Thyroid gland (tissue), 4 donors: ENCODE results near the gene LRIG1. TPM values are rescaled to one million over a fixed set of nuclear protein-coding genes. Genes with fewer than 3 reads are reported as not detected.

Source experiments
- DNase-seq, 2 donors: peaks; one replicate each; pipeline ENCODE4 v3.0.0-alpha.2; 2019
- H3K27ac ChIP-seq, 3 donors: fragments of 200-600 bp; sonication (generic); 1 replicate in 2 of 3; 2 replicates in 1 of 3; pipeline ENCODE4 v1.5.1; 2016 to 2019; ENCODE audit warnings: mild to moderate bottlenecking in 1 of 3, moderate library complexity in 1 of 3
- H3K27me3 ChIP-seq: fragments of 200-600 bp; sonication (generic); one replicate; pipeline ENCODE4 v1.5.1; 2019
- H3K36me3 ChIP-seq, 2 donors: fragments of 200-600 bp; sonication (generic); one replicate each; pipeline ENCODE4 v1.5.1; 2016 to 2019
- H3K4me1 ChIP-seq, 2 donors: fragments of 200-600 bp; sonication (generic); one replicate each; pipeline ENCODE4 v1.5.1; 2017 to 2019
- H3K4me3 ChIP-seq, 3 donors: fragments of 200-600 bp; sonication (generic); replicated peaks in 1 of 3; 1 replicate in 2 of 3; 2 replicates in 1 of 3; pipeline ENCODE4 v1.5.1; 2016; ENCODE audit warnings: mild to moderate bottlenecking in 1 of 3
- H3K9me3 ChIP-seq: fragments of 200-600 bp; sonication (generic); one replicate; pipeline ENCODE4 v1.5.1; 2017
- CTCF ChIP-seq, 6 experiments: fragments of 200-600 bp in 3 of 6; fragments of 450-650 bp in 3 of 6; sonication (generic) in 3 of 6; IDR thresholded peaks; one replicate each; pipeline ENCODE4 v1.5.1; 2016 to 2019; ENCODE audit warnings: antibody characterized with exemption in 6 of 6, mild to moderate bottlenecking in 2 of 6, inconsistent platforms in 1 of 6, moderate library complexity in 1 of 6
- POLR2A ChIP-seq, 2 donors: fragments of 450-650 bp; IDR thresholded peaks; one replicate each; pipeline ENCODE4 v1.6.1; 2017; ENCODE audit warnings: antibody characterized with exemption in 2 of 2, mild to moderate bottlenecking in 2 of 2, moderate library complexity in 1 of 2
- WGBS, 2 donors: methylation state at CpG; one replicate each; pipeline ENCODE4 v1.1.5; 2017; 5-methylcytosine and 5-hydroxymethylcytosine counted together
- intact Hi-C: fragments of 100-400 bp; cut with DNase I; formaldehyde crosslinking; loops from one replicate; pipeline ENCODE4 v1.15.1; 2023
- total RNA-seq, 4 donors: library from RNA; depleted of rRNA; stranded (reverse); fragments of >200 nt; gene quantifications; one replicate each; pipeline ENCODE4 v1.2.3, GENCODE V29; 2016

Gene LRIG1
- total RNA-seq, 4 donors from 2014 or later, result 45.8 to 69.7 (median 61.7) TPM

GRCh38 chr3:66378256-66378655, 122.6 kb downstream of the LRIG1 start:
- Histone ChIP-seq H3K4me3 (no peak overlapping the region), H3K36me3 (peaks cover 58% of the 10 kb centered on the region in 2 donors), H3K27ac (no peak overlapping the region), H3K4me1 (peaks cover 0 to 5% of the 10 kb centered on the region in 2 donors), H3K27me3 (no peaks in the 10 kb centered on the region), H3K9me3 (no peaks in the 10 kb centered on the region)
- no peak for TF ChIP-seq POLR2A (IDR thresholded peaks at IDR 0.05)
- TF ChIP-seq CTCF (IDR thresholded peaks at IDR 0.05), result peak in 2 of 6 experiments; percentile 8 to 37
- WGBS, 2 donors, result 69 to 80% methylated on average over 5 of the region's 5 CpGs
- peak in 1 of 2 donors; percentile 23 for DNase-seq
- intact Hi-C loops, result no loop called here

- no peaks in the 10 kb centered on the region for H3K27me3 ChIP-seq
- 79 to 95% methylated on average over 5 of the region's 5 CpGs for WGBS, 2 donors
- intact Hi-C loops, result no loop called here
- no peak overlapping the region for H3K27ac ChIP-seq
- H3K9me3 ChIP-seq, result no peaks in the 10 kb centered on the region
- H3K4me3 ChIP-seq, result no peak overlapping the region
- TF ChIP-seq POLR2A (IDR thresholded peaks at IDR 0.05) (no peak), CTCF (IDR thresholded peaks at IDR 0.05) (no peak)
- no peak for DNase-seq
- peaks cover 53 to 54% of the 10 kb centered on the region in 2 donors for H3K36me3 ChIP-seq
- H3K4me1 ChIP-seq, result peaks cover 0 to 5% of the 10 kb centered on the region in 2 donors
These were observed 123.0 kb downstream of the LRIG1 start for GRCh38 chr3:66377800-66378199.

GRCh38 chr3:66376568-66376967, 124.3 kb downstream of the LRIG1 start:
- H3K4me3 ChIP-seq, result no peak overlapping the region
- H3K27me3 ChIP-seq, result no peaks in the 10 kb centered on the region
- intact Hi-C loops, result no loop called here
- H3K4me1 ChIP-seq, result peaks cover 0 to 5% of the 10 kb centered on the region in 2 donors
- no peak overlapping the region for H3K27ac ChIP-seq
- H3K9me3 ChIP-seq, result no peaks in the 10 kb centered on the region
- 83 to 88% methylated on average over 2 of the region's 2 CpGs for WGBS, 2 donors
- TF ChIP-seq CTCF (IDR thresholded peaks at IDR 0.05), result no peak
- peak in 1 of 2 donors; percentile 17 for DNase-seq
- peaks cover 41 to 42% of the 10 kb centered on the region in 2 donors for H3K36me3 ChIP-seq

GRCh38 chr3:66372681-66373350, 128.0 kb downstream of the LRIG1 start:
- intact Hi-C loops, result no loop called here
- Histone ChIP-seq H3K9me3 (no peaks in the 10 kb centered on the region), H3K36me3 (peaks cover 5 to 6% of the 10 kb centered on the region in 2 donors), H3K27me3 (no peaks in the 10 kb centered on the region), H3K27ac (no peak overlapping the region), H3K4me1 (peaks cover 0 to 5% of the 10 kb centered on the region in 2 donors), H3K4me3 (no peak overlapping the region)
- TF ChIP-seq CTCF (IDR thresholded peaks at IDR 0.05) (peak in 1 of 6 experiments; percentile 6), POLR2A (IDR thresholded peaks at IDR 0.05) (no peak)
- WGBS, 2 donors, result 80 to 83% methylated on average over 18 of the region's 18 CpGs
- DNase-seq, result peak in 1 of 2 donors; percentile 14

GRCh38 chr3:66371432-66371831, 129.4 kb downstream of the LRIG1 start:
- TF ChIP-seq CTCF (IDR thresholded peaks at IDR 0.05) (no peak), POLR2A (IDR thresholded peaks at IDR 0.05) (no peak)
- no peak overlapping the region for H3K27ac ChIP-seq
- intact Hi-C loops, result no loop called here
- H3K4me3 ChIP-seq, result no peak overlapping the region
- H3K9me3 ChIP-seq, result no peaks in the 10 kb centered on the region
- 90 to 92% methylated on average over 7 of the region's 7 CpGs for WGBS, 2 donors
- H3K27me3 ChIP-seq, result no peaks in the 10 kb centered on the region
- H3K4me1 ChIP-seq, result no peaks in the 10 kb centered on the region
- H3K36me3 ChIP-seq, result peaks cover 0 to 4% of the 10 kb centered on the region in 2 donors
- DNase-seq, result no peak
